DND-41 (cell line): ENCODE results near the gene NME3.

ENCODE experiments used
- EZH2 ChIP-seq: IDR thresholded peaks from 3 replicates; pipeline ENCODE4 v1.6.1; 2012; ENCODE audit warnings: borderline replicate concordance, low read depth, mild to moderate bottlenecking, moderate library complexity, low read length, inconsistent platforms; ENCODE audit not compliant: severe bottlenecking
- TF ChIP-seq, protein P1 (sequence below): IDR thresholded peaks from 2 replicates; pipeline ENCODE4 v1.5.1; 2012; ENCODE audit warnings: borderline replicate concordance, low read length, moderate library complexity, mild to moderate bottlenecking; ENCODE audit not compliant: poor library complexity, severe bottlenecking; ENCODE audit errors: extremely low read depth

- TF ChIP-seq EZH2: no peak
- TF ChIP-seq, protein P1, sequence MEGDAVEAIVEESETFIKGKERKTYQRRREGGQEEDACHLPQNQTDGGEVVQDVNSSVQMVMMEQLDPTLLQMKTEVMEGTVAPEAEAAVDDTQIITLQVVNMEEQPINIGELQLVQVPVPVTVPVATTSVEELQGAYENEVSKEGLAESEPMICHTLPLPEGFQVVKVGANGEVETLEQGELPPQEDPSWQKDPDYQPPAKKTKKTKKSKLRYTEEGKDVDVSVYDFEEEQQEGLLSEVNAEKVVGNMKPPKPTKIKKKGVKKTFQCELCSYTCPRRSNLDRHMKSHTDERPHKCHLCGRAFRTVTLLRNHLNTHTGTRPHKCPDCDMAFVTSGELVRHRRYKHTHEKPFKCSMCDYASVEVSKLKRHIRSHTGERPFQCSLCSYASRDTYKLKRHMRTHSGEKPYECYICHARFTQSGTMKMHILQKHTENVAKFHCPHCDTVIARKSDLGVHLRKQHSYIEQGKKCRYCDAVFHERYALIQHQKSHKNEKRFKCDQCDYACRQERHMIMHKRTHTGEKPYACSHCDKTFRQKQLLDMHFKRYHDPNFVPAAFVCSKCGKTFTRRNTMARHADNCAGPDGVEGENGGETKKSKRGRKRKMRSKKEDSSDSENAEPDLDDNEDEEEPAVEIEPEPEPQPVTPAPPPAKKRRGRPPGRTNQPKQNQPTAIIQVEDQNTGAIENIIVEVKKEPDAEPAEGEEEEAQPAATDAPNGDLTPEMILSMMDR: no peak
These were observed 38.8 kb upstream of the NME3 start for GRCh38 chr16:1810106-1810505.
